GM12865 (cell line): Measurements from ENCODE around the gene NCF1.
"Not testable (repeated sequence)": the region's sequence is repeated elsewhere in the genome, so short reads cannot be mapped to it uniquely, and the experiment has no call there.

Source experiments
- DNase-seq: peaks from one replicate; pipeline ENCODE4 v3.0.0; 2010; ENCODE audit warnings: low read depth
- H3K4me3 ChIP-seq: 2 replicates; pipeline ENCODE4 v1.5.1; 2011; ENCODE audit warnings: mild to moderate bottlenecking, low read depth, low read length, control low read depth
- TF ChIP-seq, protein P1 (sequence below): IDR thresholded peaks from 2 replicates; pipeline ENCODE4 v1.5.1; 2011; ENCODE audit warnings: low read length, control low read depth, low read depth, inconsistent platforms; ENCODE audit not compliant: insufficient read depth; ENCODE audit errors: missing control alignments

Gene NCF1

DNA sequence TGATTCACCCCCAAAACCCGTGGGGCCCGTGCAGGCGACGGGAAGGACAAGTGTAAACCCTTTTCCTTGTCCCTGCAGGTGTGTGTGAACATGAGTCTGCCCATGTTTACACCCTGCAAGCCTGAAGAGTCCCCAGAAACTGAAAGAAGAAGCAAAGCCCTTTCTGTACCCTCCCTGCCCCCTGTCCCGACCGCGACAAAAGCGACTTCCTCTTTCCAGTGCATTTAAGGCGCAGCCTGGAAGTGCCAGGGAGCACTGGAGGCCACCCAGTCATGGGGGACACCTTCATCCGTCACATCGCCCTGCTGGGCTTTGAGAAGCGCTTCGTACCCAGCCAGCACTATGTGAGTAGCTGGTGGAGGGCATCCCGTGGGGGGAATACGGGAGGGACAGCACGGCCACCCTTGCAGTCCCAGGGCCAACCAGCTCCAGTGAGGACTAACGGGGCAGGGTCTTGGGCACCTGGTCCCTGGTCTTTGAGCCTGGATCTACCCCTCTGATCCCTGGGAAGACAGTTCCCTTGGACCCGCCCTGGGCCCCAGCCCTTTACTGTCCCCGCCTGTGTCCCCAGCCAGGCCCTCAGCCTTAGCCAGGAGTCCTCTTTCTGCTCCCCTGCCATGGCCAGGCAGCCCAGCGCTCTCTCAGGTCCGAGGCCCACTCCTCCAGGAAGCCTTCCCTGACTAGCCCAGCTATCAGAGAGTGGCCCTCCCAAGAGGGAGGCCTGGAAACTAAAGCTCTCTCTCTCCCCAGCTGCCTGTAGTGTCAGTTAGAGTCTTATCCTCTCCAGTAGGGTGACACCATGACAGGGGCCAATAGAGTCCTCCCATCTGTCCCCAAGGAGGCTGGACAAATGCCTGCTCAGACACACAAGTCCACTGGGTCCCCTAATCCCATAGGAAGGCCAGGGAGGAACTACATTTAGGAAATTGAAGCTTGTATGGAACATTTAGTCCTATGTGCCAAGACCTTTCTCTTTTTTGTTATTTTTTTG is at the start of gene NCF1:
NCF1 (plus strand) TSS at position 252 of the 991 bp plus-strand sequence; CDS start at position 273, 21 bp downstream.
- DNase-seq, H3K4me3 ChIP-seq: not testable (repeated sequence)

DNA sequence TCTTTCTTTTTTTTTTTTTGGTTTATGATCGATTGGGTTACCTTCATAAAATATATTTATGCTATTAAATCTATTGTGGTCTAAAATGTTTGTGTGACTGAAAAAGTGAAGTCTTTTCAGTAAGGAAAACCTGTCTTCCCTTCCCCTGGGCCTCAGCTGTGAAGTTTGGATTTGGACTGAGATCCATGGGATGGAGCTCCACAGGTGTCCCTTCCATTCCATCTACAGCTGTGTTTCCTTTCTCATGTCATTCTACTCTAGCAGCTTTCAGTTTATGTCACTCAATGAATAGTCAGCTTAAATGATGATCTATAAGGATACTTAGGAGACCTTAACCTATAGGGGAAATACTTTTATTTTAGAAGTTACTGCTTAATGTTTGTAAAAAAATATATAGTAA is 48.0 kb upstream of the NCF1 start:
- DNase-seq = no peak
- no peak overlapping the region for H3K4me3 ChIP-seq
- TF ChIP-seq, protein P1, sequence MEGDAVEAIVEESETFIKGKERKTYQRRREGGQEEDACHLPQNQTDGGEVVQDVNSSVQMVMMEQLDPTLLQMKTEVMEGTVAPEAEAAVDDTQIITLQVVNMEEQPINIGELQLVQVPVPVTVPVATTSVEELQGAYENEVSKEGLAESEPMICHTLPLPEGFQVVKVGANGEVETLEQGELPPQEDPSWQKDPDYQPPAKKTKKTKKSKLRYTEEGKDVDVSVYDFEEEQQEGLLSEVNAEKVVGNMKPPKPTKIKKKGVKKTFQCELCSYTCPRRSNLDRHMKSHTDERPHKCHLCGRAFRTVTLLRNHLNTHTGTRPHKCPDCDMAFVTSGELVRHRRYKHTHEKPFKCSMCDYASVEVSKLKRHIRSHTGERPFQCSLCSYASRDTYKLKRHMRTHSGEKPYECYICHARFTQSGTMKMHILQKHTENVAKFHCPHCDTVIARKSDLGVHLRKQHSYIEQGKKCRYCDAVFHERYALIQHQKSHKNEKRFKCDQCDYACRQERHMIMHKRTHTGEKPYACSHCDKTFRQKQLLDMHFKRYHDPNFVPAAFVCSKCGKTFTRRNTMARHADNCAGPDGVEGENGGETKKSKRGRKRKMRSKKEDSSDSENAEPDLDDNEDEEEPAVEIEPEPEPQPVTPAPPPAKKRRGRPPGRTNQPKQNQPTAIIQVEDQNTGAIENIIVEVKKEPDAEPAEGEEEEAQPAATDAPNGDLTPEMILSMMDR = no peak

DNA sequence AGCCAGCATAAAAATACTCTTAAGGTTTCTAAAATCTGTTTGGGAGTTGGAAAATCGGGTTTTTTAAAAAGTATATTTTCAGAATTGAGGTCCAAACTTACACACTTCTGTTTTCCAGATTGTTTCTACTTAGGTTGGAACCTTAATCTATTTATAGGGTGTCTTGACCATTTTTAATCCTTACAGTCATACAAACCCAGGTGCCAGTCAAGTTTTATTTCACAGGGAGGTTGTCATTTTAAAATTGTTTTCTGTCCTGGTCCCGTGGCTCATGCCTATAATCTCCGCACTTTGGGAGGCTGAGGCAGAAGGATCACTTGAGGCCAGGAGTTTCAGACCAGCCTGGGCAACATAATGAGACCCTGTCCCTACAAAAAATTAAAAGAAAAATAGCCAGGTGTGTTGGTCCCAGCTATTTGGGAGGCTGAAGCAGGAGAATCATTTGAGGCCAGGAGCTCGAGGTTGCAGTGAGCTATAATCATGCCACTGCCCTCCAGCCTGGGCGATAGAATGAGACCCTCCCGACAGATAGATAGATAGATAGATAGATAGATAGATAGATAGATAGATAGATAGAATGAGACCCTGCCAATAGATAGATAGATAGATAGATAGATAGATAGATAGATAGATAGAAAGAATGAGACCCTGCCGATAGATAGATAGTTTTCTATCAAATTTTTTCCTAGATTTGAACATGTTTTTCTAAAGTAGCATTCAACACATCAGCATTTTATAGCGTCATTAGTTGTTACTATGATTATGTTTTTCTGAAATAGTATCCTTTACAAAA is 47.3 kb upstream of the NCF1 start:
- DNase-seq = no peak

DNA sequence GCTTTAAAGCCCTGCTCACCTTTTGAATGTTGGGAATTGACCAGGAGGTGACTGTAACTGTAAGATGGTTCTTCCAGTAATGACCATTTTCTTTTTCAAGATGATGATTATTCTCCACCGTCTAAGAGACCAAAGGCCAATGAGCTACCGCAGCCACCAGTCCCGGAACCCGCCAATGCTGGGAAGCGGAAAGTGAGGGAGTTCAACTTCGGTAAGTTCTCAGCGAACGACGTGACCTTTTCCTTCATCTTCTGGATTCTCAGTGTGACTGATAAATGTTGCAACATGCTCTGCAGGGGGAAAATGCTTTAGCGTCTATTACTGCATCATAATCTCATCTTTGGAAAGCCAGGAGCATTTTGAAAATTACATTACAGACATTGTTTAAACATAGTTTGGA is 45.1 kb upstream of the NCF1 start:
- not testable (repeated sequence) for DNase-seq, H3K4me3 ChIP-seq

More for the DNA sequence above, 47.3 kb upstream of the NCF1 start:
- TF ChIP-seq, protein P1 = no peak
- H3K4me3 ChIP-seq = no peak overlapping the region

DNA sequence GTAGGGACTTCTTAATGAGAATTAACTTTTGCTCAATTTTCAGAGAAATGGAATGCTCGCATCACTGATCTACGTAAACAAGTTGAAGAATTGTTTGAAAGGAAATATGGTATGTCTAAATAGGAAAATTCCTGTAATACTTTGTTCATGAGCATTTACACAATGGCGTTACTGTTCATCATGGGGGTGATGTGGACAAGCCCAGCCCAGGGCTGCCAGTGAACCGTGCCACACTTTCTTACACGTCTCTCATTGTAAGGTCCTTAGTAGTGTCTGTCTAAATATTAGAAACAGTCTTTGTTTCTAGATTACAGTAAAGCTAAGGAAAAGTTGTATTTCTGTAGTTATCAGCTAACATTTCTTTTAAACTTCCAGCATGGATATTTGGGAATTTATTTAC is 43.6 kb upstream of the NCF1 start:
- H3K4me3 ChIP-seq, DNase-seq: not testable (repeated sequence)

DNA sequence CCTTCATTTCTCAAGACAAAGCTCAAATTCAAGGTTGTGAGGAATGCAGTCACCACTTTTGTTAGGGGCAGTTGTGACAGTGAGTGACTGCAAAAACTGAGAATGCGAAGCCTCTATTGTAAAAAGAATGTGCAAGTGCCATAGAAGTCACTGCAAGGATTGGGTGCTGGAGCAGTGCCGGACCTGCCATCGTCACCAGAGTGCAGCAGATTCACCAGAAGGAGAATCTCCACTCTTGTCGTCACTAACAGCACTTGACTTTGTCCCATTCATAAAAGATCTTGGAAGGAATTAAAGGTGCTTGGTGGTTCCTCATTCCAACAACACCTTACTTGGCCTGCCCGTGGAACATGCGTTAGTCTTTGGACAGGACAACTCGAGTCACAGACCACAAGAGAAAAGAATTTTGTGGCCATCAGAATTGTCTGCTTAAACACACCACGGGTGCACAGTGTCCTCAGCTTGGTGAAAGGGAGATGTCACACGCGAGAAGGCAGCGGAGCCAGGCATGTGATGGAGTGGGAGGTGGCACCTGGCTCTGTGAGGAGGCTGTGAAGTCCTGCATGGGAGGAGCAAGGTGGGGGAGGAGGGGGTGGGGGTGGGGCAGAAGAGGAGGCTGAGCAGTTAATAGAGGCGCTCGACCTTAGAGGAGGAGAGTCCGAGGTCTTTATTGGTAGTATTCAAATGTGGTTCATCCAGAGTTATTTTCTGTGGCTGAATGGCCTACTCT is 33.7 kb upstream of the NCF1 start:
- H3K4me3 ChIP-seq, DNase-seq: not testable (repeated sequence)

DNA sequence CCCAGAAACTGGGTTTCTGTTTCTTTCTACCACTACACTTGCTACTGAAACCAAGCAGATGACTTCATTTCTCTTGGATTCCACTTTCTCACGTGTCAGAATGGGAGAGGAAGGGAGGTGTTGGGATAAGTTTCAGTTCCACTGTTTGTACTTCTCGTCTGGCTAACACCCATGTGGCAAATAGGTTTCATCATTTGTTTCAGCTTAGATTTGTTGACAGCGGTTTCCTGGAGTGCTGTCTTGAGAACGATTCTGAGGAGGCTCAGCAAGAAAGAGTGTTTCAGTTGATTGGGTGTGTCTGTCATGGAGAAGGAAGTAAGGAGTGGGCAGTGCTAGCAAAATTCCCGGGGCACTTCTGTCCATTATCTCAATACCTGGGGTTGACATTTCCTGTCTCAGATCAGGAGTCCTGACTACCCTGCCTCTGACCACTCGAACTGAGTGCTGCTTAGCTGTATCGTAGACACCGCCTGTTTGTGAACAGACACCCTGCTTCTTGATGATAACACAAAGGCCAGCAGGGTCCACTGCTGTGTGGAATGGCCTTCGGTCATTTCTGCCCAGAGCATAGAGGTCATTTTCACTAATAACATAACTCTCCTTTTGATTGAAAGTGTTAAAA is 29.8 kb upstream of the NCF1 start:
- H3K4me3 ChIP-seq, DNase-seq: not testable (repeated sequence)

DNA sequence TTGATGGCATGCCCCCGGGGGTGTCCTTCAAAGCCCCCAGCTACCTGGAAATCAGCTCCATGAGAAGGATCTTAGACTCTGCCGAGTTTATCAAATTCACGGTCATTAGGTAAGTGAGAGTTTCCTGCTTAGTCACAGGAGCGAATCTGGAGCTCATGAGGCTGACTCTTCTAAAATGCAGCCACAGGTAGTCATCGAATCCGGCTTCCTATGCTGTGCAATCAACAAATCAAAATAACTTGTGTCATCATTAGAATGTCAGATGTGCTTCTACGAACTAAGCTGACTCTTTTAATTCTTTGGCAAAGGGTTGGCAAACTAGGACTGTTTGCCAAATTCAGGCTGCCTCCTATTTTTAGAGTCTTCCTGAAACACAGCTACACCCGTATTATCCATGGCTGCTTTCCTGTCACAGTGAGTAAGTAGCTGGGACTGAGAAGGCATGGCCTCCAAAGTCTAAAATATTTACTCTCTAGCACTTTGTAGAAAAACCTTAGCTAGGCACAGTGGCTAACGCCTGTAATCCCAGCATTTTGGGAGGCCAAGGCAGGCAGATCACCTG is 19.8 kb upstream of the NCF1 start:
- H3K4me3 ChIP-seq, DNase-seq: not testable (repeated sequence)

DNA sequence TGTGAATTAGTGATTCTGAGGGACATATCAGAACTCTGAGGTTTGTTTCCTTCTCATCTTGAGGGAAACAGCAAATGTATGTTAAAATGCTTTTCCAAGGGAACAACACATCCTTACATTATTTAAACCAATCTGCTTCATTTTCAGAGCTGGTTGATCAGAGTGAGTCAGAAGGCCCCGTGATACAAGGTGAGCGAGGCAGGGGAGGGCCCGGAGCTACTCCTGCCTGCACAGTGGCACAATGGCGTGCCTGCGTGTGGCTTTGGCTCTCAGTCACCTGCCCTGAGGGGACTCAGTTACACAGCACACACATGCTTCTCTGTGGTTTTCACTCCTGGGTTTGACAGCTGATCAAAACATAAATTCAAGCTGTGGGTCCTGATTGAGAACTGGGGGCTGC is 17.1 kb upstream of the NCF1 start:
- H3K4me3 ChIP-seq, DNase-seq: not testable (repeated sequence)

DNA sequence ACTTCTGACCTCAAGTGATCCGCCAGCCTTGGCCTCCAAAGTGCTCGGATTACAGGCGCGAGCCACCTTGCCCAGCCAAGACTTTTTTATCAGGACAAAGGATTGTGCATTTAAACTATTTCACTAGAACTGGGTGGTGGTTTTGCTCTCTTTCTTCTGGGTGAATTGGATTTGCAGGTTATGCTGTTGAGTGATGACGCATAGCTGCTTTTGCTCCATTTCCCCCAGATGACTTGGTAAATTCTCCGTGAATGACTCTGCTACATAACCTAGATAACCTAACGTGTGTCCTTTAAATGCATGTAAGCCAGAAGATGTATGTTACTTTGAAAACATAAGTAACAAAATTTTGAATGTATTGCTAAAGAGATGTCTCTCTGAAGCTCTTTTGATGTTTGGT is 15.5 kb upstream of the NCF1 start:
- H3K4me3 ChIP-seq, DNase-seq: not testable (repeated sequence)

DNA sequence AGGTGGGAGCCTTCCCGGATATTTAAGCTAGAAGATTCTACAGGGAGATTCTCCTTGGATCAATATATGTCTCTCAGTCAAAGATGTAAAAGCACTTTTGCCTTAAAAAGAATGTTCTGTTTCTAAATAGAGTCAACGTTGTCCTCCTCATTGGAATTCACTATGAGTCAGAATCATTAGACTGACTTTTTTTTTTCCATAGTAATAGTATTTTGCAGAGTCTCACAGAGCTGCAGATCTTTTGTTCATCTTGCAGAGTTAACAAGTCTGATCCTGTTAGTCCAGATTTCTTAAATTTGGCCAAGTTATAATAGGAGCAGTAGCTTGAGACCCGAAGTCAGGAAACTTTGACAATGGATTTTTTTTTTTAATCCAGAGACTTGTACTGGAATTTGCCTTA is 14.8 kb upstream of the NCF1 start:
- DNase-seq, H3K4me3 ChIP-seq: not testable (repeated sequence)

DNA sequence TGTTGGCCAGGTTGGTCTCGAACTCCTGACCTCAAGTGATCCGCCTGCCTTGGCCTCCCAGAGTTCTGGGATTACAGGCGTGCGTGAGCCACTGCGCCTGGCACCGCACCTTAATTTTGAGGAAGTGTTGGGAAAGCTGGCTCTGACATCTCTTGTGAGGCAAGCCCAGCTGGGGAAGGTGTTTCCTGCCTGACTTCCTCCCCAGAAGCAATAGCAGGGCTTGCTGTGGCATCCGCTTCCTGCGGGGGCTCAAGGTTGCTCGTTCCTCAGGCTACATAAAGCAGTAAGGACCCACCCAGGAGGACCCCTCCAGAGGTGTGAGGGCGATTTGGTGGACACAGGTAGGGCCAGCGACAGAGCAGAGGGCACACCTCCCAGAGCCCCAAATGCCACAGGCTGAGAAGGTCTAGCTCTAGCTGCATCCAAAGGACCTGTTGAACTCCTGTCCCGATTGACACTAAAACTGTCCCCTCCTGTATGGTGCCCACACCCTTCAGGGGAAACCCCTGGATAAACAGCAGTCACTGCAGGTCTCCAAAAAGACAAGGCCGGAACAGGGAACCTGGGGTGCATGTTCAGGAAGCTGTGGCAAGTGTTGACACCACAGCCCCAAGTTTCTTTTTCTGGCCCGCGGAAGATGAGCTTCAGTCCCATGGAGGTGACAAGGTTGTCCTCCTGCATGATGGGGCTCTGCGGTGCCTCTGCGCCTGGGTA is 8.4 kb upstream of the NCF1 start:
- not testable (repeated sequence) for H3K4me3 ChIP-seq

DNA sequence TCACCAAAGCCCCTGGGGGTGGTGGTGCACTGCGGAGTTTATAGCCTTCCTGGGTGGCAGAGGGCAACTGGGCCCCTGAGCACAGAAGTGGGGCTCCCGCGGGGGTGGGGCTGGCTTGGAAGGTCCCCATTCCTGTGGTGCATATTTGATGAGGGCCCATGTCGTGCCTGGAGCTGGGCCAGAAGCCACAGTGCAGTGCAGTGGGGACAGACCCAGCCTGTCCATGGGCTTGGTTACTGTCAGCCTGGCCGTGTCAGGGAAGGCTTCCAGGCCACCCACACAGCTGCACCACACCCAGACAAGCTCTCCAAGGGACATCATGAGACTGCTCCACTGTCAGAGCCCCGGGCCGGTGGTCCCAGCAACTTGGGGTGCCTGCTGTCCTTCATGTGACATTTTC is 7.3 kb upstream of the NCF1 start:
- not testable (repeated sequence) for DNase-seq, H3K4me3 ChIP-seq

More for the DNA sequence above, 8.4 kb upstream of the NCF1 start:
- DNase-seq = not testable (repeated sequence)

DNA sequence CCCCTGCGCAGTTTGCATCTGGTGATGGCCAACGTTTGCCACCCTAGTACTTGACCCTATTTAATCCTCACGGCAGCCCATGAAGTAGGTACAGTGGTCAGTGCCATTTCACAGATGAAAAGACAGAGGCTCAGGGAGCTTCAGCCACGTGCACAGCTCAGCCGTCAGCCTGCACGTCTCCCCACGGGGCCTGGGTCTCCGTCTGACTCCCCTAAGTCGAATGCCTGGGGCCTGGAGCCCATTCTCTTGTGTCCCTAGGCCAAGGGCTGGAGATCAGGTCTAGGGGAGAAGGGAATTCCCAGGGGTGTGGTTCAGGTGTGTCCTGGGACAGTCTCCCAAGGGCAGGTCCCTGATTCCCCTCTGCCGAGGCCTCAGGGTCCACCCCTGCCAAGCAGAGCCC is 6.8 kb upstream of the NCF1 start:
- DNase-seq, H3K4me3 ChIP-seq: not testable (repeated sequence)

DNA sequence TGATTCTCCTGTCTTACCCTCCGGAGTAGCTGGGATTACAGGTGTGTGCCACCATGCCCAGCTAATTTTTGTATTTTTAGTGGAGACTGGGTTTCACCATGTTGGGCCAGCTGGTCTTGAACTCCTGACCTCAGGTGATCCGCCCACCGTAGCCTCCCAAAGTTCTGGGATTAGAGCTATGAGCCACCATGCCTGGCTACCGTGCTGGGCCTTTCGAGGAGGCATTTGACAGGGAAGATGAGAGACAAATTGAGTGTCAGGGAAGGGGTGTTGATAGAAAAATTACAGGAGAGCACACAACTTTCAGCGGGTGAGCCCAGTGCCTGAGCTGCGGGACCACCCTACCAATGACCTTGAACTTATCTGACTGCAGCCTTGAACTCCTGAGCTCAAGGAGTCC is 3.7 kb upstream of the NCF1 start:
- not testable (repeated sequence) for DNase-seq, H3K4me3 ChIP-seq
